HEK293 (cell line): Measurements from ENCODE around the gene TTYH2.

Source experiments
- CTCF ChIP-seq: fragments of 450-650 bp; formaldehyde crosslinking; IDR thresholded peaks from 2 replicates; pipeline ENCODE4 v1.5.1; 2016; ENCODE audit warnings: missing biosample characterization, missing genetic modification characterization
- KLF8 ChIP-seq: fragments of 450-650 bp; formaldehyde crosslinking; IDR thresholded peaks from 2 replicates; pipeline ENCODE4 v1.5.1; 2016; ENCODE audit warnings: missing biosample characterization, missing genetic modification characterization
- TCF7L2 ChIP-seq: IDR thresholded peaks from 2 replicates; pipeline ENCODE4 v1.6.1; 2011; ENCODE audit warnings: low read depth, mild to moderate bottlenecking, inconsistent platforms, low read length, moderate library complexity, borderline replicate concordance
- ZNF133 ChIP-seq: fragments of 450-650 bp; formaldehyde crosslinking; IDR thresholded peaks from 2 replicates; pipeline ENCODE4 v1.5.1; 2016; ENCODE audit warnings: missing biosample characterization, missing genetic modification characterization
- ZNF274 ChIP-seq, 2 experiments: fragments of 200-500 bp in 1 of 2; fragments of 450-650 bp in 1 of 2; sonication (Bioruptor generic) in 1 of 2; formaldehyde crosslinking in 1 of 2; IDR thresholded peaks; 2 replicates each; pipeline versions ENCODE4 v1.5.1 to v1.6.1; 2014 to 2016; ENCODE audit warnings: borderline replicate concordance in 1 of 2, inconsistent platforms in 1 of 2, low read length in 1 of 2, missing biosample characterization in 1 of 2, missing genetic modification characterization in 1 of 2
- ZNF561 ChIP-seq: fragments of 450-650 bp; IDR thresholded peaks from 2 replicates; pipeline ENCODE4 v1.5.1; 2018; ENCODE audit warnings: missing biosample characterization, missing genetic modification characterization, borderline replicate concordance
- TF ChIP-seq, protein P1 (sequence below): fragments of 450-650 bp; formaldehyde crosslinking; IDR thresholded peaks from 2 replicates; pipeline ENCODE4 v1.5.1; 2016; ENCODE audit warnings: missing biosample characterization, missing genetic modification characterization, low read depth
- TF ChIP-seq, protein P2 (sequence below): fragments of 450-650 bp; formaldehyde crosslinking; IDR thresholded peaks from 2 replicates; pipeline ENCODE4; 2016; ENCODE audit warnings: missing biosample characterization, missing genetic modification characterization

GRCh38 chr17:74277935-74278334 is 64.6 kb downstream of the TTYH2 start:
- TF ChIP-seq KLF8 (tag by site-specific recombination) (no peak), ZNF133 (tag by site-specific recombination) (no peak), ZNF561 (tag by site-specific recombination) (no peak), CTCF (no peak), ZNF274 (IDR thresholded peaks at IDR 0.05; ENCODE audit: low read length) (no peak), ZNF274 (tag by site-specific recombination; IDR thresholded peaks at IDR 0.05; ENCODE audit: borderline replicate concordance) (no peak), TCF7L2 (no peak)
- TF ChIP-seq, protein P1, sequence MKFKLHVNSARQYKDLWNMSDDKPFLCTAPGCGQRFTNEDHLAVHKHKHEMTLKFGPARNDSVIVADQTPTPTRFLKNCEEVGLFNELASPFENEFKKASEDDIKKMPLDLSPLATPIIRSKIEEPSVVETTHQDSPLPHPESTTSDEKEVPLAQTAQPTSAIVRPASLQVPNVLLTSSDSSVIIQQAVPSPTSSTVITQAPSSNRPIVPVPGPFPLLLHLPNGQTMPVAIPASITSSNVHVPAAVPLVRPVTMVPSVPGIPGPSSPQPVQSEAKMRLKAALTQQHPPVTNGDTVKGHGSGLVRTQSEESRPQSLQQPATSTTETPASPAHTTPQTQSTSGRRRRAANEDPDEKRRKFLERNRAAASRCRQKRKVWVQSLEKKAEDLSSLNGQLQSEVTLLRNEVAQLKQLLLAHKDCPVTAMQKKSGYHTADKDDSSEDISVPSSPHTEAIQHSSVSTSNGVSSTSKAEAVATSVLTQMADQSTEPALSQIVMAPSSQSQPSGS (tag by site-specific recombination): no peak
- TF ChIP-seq, protein P2, sequence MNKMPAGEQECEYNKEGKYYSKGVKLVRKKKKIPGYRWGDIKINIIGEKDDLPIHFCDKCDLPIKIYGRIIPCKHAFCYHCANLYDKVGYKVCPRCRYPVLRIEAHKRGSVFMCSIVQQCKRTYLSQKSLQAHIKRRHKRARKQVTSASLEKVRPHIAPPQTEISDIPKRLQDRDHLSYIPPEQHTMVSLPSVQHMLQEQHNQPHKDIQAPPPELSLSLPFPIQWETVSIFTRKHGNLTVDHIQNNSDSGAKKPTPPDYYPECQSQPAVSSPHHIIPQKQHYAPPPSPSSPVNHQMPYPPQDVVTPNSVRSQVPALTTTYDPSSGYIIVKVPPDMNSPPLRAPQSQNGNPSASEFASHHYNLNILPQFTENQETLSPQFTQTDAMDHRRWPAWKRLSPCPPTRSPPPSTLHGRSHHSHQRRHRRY (tag by site-specific recombination): no peak
